K562 (cell line): Measurements from ENCODE around the gene ITGA6. TPM values are rescaled to one million over a fixed set of nuclear protein-coding genes. Genes with fewer than 3 reads are reported as not detected.

Experiments used
- ATAC-seq: fragments of 200-7000 bp; cut with Tn5 transposase; 3 replicates; pipeline ENCODE4 v1.9.1; 2020; ENCODE audit warnings: moderate library complexity
- BruUV-seq: library from RNA; stranded (reverse); fragments of 400-500 nt; replicated peaks from 2 replicates; lab custom pipeline; 2021; lab: Mats Ljungman, UMichigan
- CTCF ChIA-PET: fragments of 300-600 bp; formaldehyde crosslinking; extraction: SDS; loops from one replicate; lab custom pipeline; 2021; ENCODE audit warnings: low intra/inter-chr PET ratio; lab: Yijun Ruan, JAX
- POLR2A ChIA-PET: fragments of 300-600, 350-650 bp; sonication (Branson Sonifier 250); formaldehyde crosslinking; extraction: SDS; loops from one replicate; lab custom pipeline; 2021; ENCODE audit warnings: antibody characterized with exemption, inconsistent platforms; lab: Yijun Ruan, JAX
- DNase-seq, 4 experiments: peaks; one replicate each; pipeline versions ENCODE4 v3.0.0 to v3.0.0-alpha.2; 2011 to 2018; ENCODE audit warnings: low spot score in 3 of 4, mixed read lengths in 3 of 4; ENCODE audit errors: extremely low read depth in 1 of 4
- FAIRE-seq: peaks from 2 replicates; lab custom pipeline; 2011; peaks lifted over from hg19 to GRCh38; lab: Jason Lieb, UNC
- H2AFZ ChIP-seq: 2 replicates; pipeline ENCODE4 v1.6.0; 2011; ENCODE audit warnings: low read depth, low read length, control low read depth, inconsistent platforms
- H3K27ac ChIP-seq: fragments of 200-600 bp; 3 replicates; pipeline ENCODE4 v1.8.0; 2011; ENCODE audit warnings: low read depth, mild to moderate bottlenecking, control low read depth, inconsistent platforms, low read length, moderate library complexity, mixed read lengths; ENCODE audit errors: extremely low read depth
- H3K27me3 ChIP-seq, 2 experiments: fragments of 300-600 bp in 1 of 2; 2 replicates in 1 of 2; 3 replicates in 1 of 2; pipeline versions ENCODE4 v1.6.0 to v1.8.0; 2011; ENCODE audit warnings: inconsistent platforms in 2 of 2, low read length in 2 of 2, mild to moderate bottlenecking in 1 of 2, mixed read lengths in 1 of 2, moderate library complexity in 1 of 2; ENCODE audit not compliant: control insufficient read depth in 2 of 2, insufficient read depth in 2 of 2
- H3K36me3 ChIP-seq: fragments of 300-600 bp; 3 replicates; pipeline ENCODE4 v1.8.0; 2011; ENCODE audit warnings: mild to moderate bottlenecking, low read length, inconsistent platforms; ENCODE audit not compliant: control insufficient read depth, insufficient read depth
- H3K4me1 ChIP-seq, 2 experiments: fragments of 200-600 bp in 1 of 2; replicated peaks in 1 of 2; 2 replicates in 1 of 2; 3 replicates in 1 of 2; pipeline versions ENCODE4 v1.5.1 to v1.8.0; 2011; ENCODE audit warnings: inconsistent platforms in 2 of 2, low read length in 2 of 2, mild to moderate bottlenecking in 1 of 2, mixed read lengths in 1 of 2, moderate library complexity in 1 of 2; ENCODE audit not compliant: control insufficient read depth in 2 of 2, insufficient read depth in 2 of 2
- H3K4me2 ChIP-seq: 2 replicates; pipeline ENCODE4 v1.6.1; 2011; ENCODE audit warnings: low read length, control low read depth, inconsistent platforms, mixed read lengths; ENCODE audit not compliant: insufficient read depth
- H3K4me3 ChIP-seq: fragments of 200-600 bp; sonication (generic), shearing (Covaris generic); 2 replicates; pipeline ENCODE4 v1.5.1; 2016; ENCODE audit warnings: control low read depth, inconsistent platforms
- H3K79me2 ChIP-seq: fragments of 200-600 bp; 3 replicates; pipeline ENCODE4 v1.8.0; 2011; ENCODE audit warnings: low read length, inconsistent platforms; ENCODE audit not compliant: control insufficient read depth, insufficient read depth
- H3K9ac ChIP-seq, 2 experiments: 2 replicates each; pipeline versions ENCODE4 v1.6.0 to v1.6.1; 2011; ENCODE audit warnings: low read depth in 2 of 2, low read length in 2 of 2, control low read depth in 1 of 2, inconsistent platforms in 1 of 2, mild to moderate bottlenecking in 1 of 2, mixed read lengths in 1 of 2; ENCODE audit not compliant: insufficient read depth in 1 of 2
- H3K9me1 ChIP-seq: one replicate; pipeline ENCODE4 v1.6.0; 2011; ENCODE audit warnings: inconsistent platforms, mild to moderate bottlenecking, low read length, moderate library complexity; ENCODE audit not compliant: control insufficient read depth, insufficient read depth
- H3K9me3 ChIP-seq: replicated peaks from 2 replicates; pipeline ENCODE4 v1.5.1; 2011; ENCODE audit warnings: low read depth, low read length, inconsistent platforms; ENCODE audit not compliant: control insufficient read depth, insufficient read depth
- H4K20me1 ChIP-seq: replicated peaks from 2 replicates; pipeline ENCODE4 v1.6.1; 2011; ENCODE audit warnings: low read length, inconsistent platforms, mixed read lengths; ENCODE audit not compliant: control insufficient read depth, insufficient read depth
- CBFA2T2 ChIP-seq: fragments of 450-650 bp; conservative IDR thresholded peaks from 2 replicates; pipeline ENCODE4 v1.6.1; 2017; ENCODE audit warnings: mild to moderate bottlenecking
- CREM ChIP-seq: IDR thresholded peaks from 2 replicates; pipeline ENCODE4 v1.6.1; 2014; ENCODE audit warnings: antibody characterized with exemption, low read depth
- DDX20 ChIP-seq: fragments of 450-650 bp; IDR thresholded peaks from 2 replicates; pipeline ENCODE4 v1.6.1; 2016; ENCODE audit warnings: missing genetic modification characterization, low read depth, mild to moderate bottlenecking, missing compliant biosample characterization, moderate library complexity
- JUNB ChIP-seq: fragments of 450-650 bp; formaldehyde crosslinking; conservative IDR thresholded peaks from 2 replicates; pipeline ENCODE4 v1.4.0; 2020; ENCODE audit warnings: mild to moderate bottlenecking
- KAT2B ChIP-seq: IDR thresholded peaks from one replicate; pipeline ENCODE4 v1.6.1; 2012; ENCODE audit warnings: low read depth, mild to moderate bottlenecking, control low read depth, inconsistent platforms, low read length, moderate library complexity
- MITF ChIP-seq: IDR thresholded peaks from 2 replicates; pipeline ENCODE4 v1.6.1; 2014; ENCODE audit warnings: antibody characterized with exemption
- MTF1 ChIP-seq: fragments of 250-450 bp; sonication (Bioruptor Pico); IDR thresholded peaks from 2 replicates; pipeline ENCODE4 v1.9.0; 2021; ENCODE audit warnings: moderate library complexity, mild to moderate bottlenecking, inconsistent platforms, borderline replicate concordance
- POLR2A ChIP-seq: fragments of 450-650 bp; conservative IDR thresholded peaks from 2 replicates; pipeline ENCODE4 v1.6.1; 2016
- POLR2G ChIP-seq: fragments of 200-400 bp; formaldehyde crosslinking; IDR thresholded peaks from 2 replicates; pipeline ENCODE4 v1.6.1; 2017; ENCODE audit warnings: low read depth, mild to moderate bottlenecking, antibody characterized with exemption, low read length, moderate library complexity
- PPARD ChIP-seq: fragments of 250-450 bp; sonication (Bioruptor Pico); IDR thresholded peaks from 2 replicates; pipeline ENCODE4 v1.8.0; 2022; ENCODE audit warnings: inconsistent platforms, mild to moderate bottlenecking, moderate library complexity
- PREB ChIP-seq: sonication (generic); formaldehyde crosslinking; IDR thresholded peaks from 2 replicates; pipeline ENCODE4 v1.8.1; 2023; ENCODE audit warnings: mild to moderate bottlenecking, missing genetic modification reagents
- RFX5 ChIP-seq: IDR thresholded peaks from 2 replicates; pipeline ENCODE4 v1.6.1; 2011; ENCODE audit warnings: low read depth, mild to moderate bottlenecking, improper control_type of control experiment, low read length
- ZNF644 ChIP-seq: fragments of 200-800 bp; sonication (Bioruptor generic); IDR thresholded peaks from 2 replicates; pipeline ENCODE4 v1.6.1; 2016; ENCODE audit warnings: low read depth, missing genetic modification characterization, missing compliant biosample characterization
- WGBS: fragments of 100-300 bp; shearing (Covaris generic); methylation state at CpG from one replicate; pipeline ENCODE4 v1.1.6; 2016; ENCODE audit warnings: low coverage, mixed read lengths; ENCODE audit not compliant: insufficient coverage; ENCODE audit errors: missing lambda C conversion rate; 5-methylcytosine and 5-hydroxymethylcytosine counted together
- in situ Hi-C: fragments of 300-500 bp; cut with MboI; formaldehyde crosslinking; loops from 4 replicates; pipeline ENCODE4 v1.15.0; 2018; ENCODE audit warnings: inconsistent platforms, mixed read lengths
- intact Hi-C: fragments of 100-400 bp; cut with micrococcal nuclease; formaldehyde crosslinking; loops from 2 replicates; pipeline ENCODE4 v1.14.2; 2022
- polyA plus RNA-seq, 8 experiments: library from polyadenylated mRNA; depleted of rRNA in 4 of 8; stranded (reverse) in 5 of 8; unstranded in 3 of 8; fragments of >200 nt; fragmentation: Nextera tagmentation in 2 of 8; fragmentation: Illumina TruSeq in 1 of 8; extraction: Ambion mirVana in 2 of 8; extraction: Trizol in 1 of 8; gene quantifications; 2 replicates each; pipeline versions ENCODE4 v1.2.1 to v1.2.3, GENCODE V29; 2011 to 2014; ENCODE audit warnings: inconsistent platforms in 1 of 8, missing spikeins in 1 of 8
- total RNA-seq, 7 experiments: library from RNA; depleted of rRNA in 6 of 7; stranded (reverse); fragments of >200 nt in 6 of 7; fragmentation: Illumina TruSeq in 2 of 7; extraction: Trizol in 2 of 7; gene quantifications; 2 replicates each; pipeline versions ENCODE4 v1.2.1 to v1.2.3, GENCODE V29; 2011 to 2021; ENCODE audit warnings: low replicate concordance in 1 of 7
- TF ChIP-seq, protein P1 (sequence below): sonication (generic); formaldehyde crosslinking; IDR thresholded peaks from 2 replicates; pipeline ENCODE4 v1.8.1; 2022; ENCODE audit warnings: missing genetic modification reagents

The ITGA6 gene
- total and polyA plus RNA-seq, 9 of the 15 experiments (the other 6 are each of a cell fraction or from before 2014, with no cell fraction given): 0.01 to 0.29 (median 0.05) TPM; not detected in 5

- no peaks in the 10 kb centered on the region for H4K20me1 ChIP-seq
- no peak overlapping the region for H3K27ac ChIP-seq
- in situ Hi-C loops: no loop called here
- H3K4me3 ChIP-seq: no peak overlapping the region
- intact Hi-C loops: no loop called here
- ChIA-PET CTCF (no interaction called here), POLR2A (interaction anchor here (0.5 kb wide), 1 partner anchor 854 kb away, joined by 3 read pairs; no protein-coding TSS in a partner anchor)
- ATAC-seq: no peak
- no peaks in the 10 kb centered on the region for H3K4me1 ChIP-seq
- no peak overlapping the region for H2AFZ ChIP-seq
- no peak overlapping the region for H3K4me2 ChIP-seq
- no peak for DNase-seq
- 0% methylated on average over 1 of the region's 1 CpG for WGBS
- H3K27me3 ChIP-seq: peaks cover 12 to 26% of the 10 kb centered on the region in 2 experiments; a peak in 4 of 5 replicates
- H3K9me3 ChIP-seq: no peaks in the 10 kb centered on the region
- no peaks in the 10 kb centered on the region for H3K79me2 ChIP-seq
- no peaks in the 10 kb centered on the region for H3K36me3 ChIP-seq
- BruUV-seq: no TSS peak
- no peak for FAIRE-seq
- H3K9ac ChIP-seq: no peak overlapping the region
- TF ChIP-seq, protein P1, sequence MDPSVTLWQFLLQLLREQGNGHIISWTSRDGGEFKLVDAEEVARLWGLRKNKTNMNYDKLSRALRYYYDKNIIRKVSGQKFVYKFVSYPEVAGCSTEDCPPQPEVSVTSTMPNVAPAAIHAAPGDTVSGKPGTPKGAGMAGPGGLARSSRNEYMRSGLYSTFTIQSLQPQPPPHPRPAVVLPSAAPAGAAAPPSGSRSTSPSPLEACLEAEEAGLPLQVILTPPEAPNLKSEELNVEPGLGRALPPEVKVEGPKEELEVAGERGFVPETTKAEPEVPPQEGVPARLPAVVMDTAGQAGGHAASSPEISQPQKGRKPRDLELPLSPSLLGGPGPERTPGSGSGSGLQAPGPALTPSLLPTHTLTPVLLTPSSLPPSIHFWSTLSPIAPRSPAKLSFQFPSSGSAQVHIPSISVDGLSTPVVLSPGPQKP (CRISPR knock-in tag): no peak
- TF ChIP-seq MTF1 (CRISPR knock-in tag): no peak
- TF ChIP-seq MITF: no peak
- TF ChIP-seq ZNF644 (tag): no peak
- no peak for TF ChIP-seq PREB (CRISPR knock-in tag)
- no peak for TF ChIP-seq CBFA2T2
- TF ChIP-seq KAT2B: no peak
- no peak for TF ChIP-seq JUNB (CRISPR knock-in tag)
- no peak for TF ChIP-seq RFX5
- TF ChIP-seq DDX20: no peak
- TF ChIP-seq POLR2G: no peak
- TF ChIP-seq PPARD (CRISPR knock-in tag): no peak
- TF ChIP-seq CREM: no peak
- no peak for TF ChIP-seq POLR2A
- H3K9me1 ChIP-seq: no peaks in the 10 kb centered on the region
These were observed 13.4 kb downstream of the ITGA6 start for GRCh38 chr2:172440795-172441194.
